ENCODE data around the gene MYO7B.

MYO7B gene

GRCh38 chr2:127660291-127660578 is 124.8 kb downstream of the MYO7B start:
- no peak for TF ChIP-seq ZNF274 (IDR thresholded peaks at IDR 0.05; ENCODE audit: low read depth, low read length)
- H3K4me3 ChIP-seq (ENCODE audit: low read length) = no peak overlapping the region

GRCh38 chr2:127661072-127661649 is 125.7 kb downstream of the MYO7B start:
- TF ChIP-seq ZNF274 (IDR thresholded peaks at IDR 0.05; ENCODE audit: low read depth, low read length) = no peak
- no peak overlapping the region for H3K4me3 ChIP-seq (ENCODE audit: low read length)

- TF ChIP-seq ZNF274 (IDR thresholded peaks at IDR 0.05; ENCODE audit: low read depth, low read length) = no peak
Observed at GRCh38 chr2:127661949-127662510, 126.5 kb downstream of the MYO7B start.

GRCh38 chr2:127662937-127663565 is 127.6 kb downstream of the MYO7B start:
- TF ChIP-seq ZNF274 (IDR thresholded peaks at IDR 0.05; ENCODE audit: low read depth, low read length) = no peak
- H3K4me3 ChIP-seq (ENCODE audit: low read length) = no peak overlapping the region

More at GRCh38 chr2:127661949-127662510, 126.5 kb downstream of the MYO7B start:
- H3K4me3 ChIP-seq (ENCODE audit: low read length) = no peak overlapping the region

GRCh38 chr2:127663566-127664064 is 128.1 kb downstream of the MYO7B start:
- no peak overlapping the region for H3K4me3 ChIP-seq (ENCODE audit: low read length)
- TF ChIP-seq ZNF274 (IDR thresholded peaks at IDR 0.05; ENCODE audit: low read depth, low read length) = no peak

GRCh38 chr2:127664065-127664894 is 128.8 kb downstream of the MYO7B start:
- no peak for TF ChIP-seq ZNF274 (IDR thresholded peaks at IDR 0.05; ENCODE audit: low read depth, low read length)

GRCh38 chr2:127664895-127665225 is 129.4 kb downstream of the MYO7B start:
- H3K4me3 ChIP-seq (ENCODE audit: low read length) = no peak overlapping the region
- no peak for TF ChIP-seq ZNF274 (IDR thresholded peaks at IDR 0.05; ENCODE audit: low read depth, low read length)

More at GRCh38 chr2:127664065-127664894, 128.8 kb downstream of the MYO7B start:
- H3K4me3 ChIP-seq (ENCODE audit: low read length) = no peak overlapping the region

GRCh38 chr2:127665267-127665893 is 129.9 kb downstream of the MYO7B start:
- no peak overlapping the region for H3K4me3 ChIP-seq (ENCODE audit: low read length)
- no peak for TF ChIP-seq ZNF274 (IDR thresholded peaks at IDR 0.05; ENCODE audit: low read depth, low read length)

GRCh38 chr2:127669056-127669455 is 133.6 kb downstream of the MYO7B start:
- no peak for TF ChIP-seq ZNF274 (IDR thresholded peaks at IDR 0.05; ENCODE audit: low read depth, low read length)
- H3K4me3 ChIP-seq (ENCODE audit: low read length) = no peak overlapping the region

GRCh38 chr2:127670055-127670956 is 134.8 kb downstream of the MYO7B start:
- no peak for TF ChIP-seq ZNF274 (IDR thresholded peaks at IDR 0.05; ENCODE audit: low read depth, low read length)
- H3K4me3 ChIP-seq (ENCODE audit: low read length) = no peak overlapping the region

- no peak for TF ChIP-seq ZNF274 (IDR thresholded peaks at IDR 0.05; ENCODE audit: low read depth, low read length)
- H3K4me3 ChIP-seq (ENCODE audit: low read length) = no peak overlapping the region
Observed at GRCh38 chr2:127670957-127671290, 135.4 kb downstream of the MYO7B start.

- no peak for TF ChIP-seq ZNF274 (IDR thresholded peaks at IDR 0.05; ENCODE audit: low read depth, low read length)
- H3K4me3 ChIP-seq (ENCODE audit: low read length) = no peak overlapping the region
Observed at GRCh38 chr2:127671557-127672302, 136.2 kb downstream of the MYO7B start.
